Measurements from ENCODE around the gene UBC.

- TF ChIP-seq POLR2A (IDR thresholded peaks at IDR 0.05) (no peak), CTCF (IDR thresholded peaks at IDR 0.05) (no peak)
Measured at GRCh38 chr12:124866195-124866882, 48.1 kb downstream of the UBC start.

Measured in vagina (tissue), 2 donors.